G401 (cell line): ENCODE measurements around the gene IFRD1. TPM values are rescaled to one million over a fixed set of nuclear protein-coding genes. Genes with fewer than 3 reads are reported as not detected.

Experiments
- DNase-seq: peaks from one replicate; pipeline ENCODE4 v3.0.0-alpha.2; 2015; ENCODE audit warnings: low spot score
- in situ Hi-C: cut with HindIII; loops from 2 replicates; pipeline ENCODE4 v1.10.0; 2016; ENCODE audit warnings: low sequenced_read_pairs, mixed read lengths
- total RNA-seq: library from RNA; depleted of rRNA; stranded (reverse); fragments of >200 nt; shearing (Covaris generic); gene quantifications from 2 replicates; pipeline ENCODE4 v1.2.3, GENCODE V29; 2014; rRNA removed

Gene IFRD1, protein sequence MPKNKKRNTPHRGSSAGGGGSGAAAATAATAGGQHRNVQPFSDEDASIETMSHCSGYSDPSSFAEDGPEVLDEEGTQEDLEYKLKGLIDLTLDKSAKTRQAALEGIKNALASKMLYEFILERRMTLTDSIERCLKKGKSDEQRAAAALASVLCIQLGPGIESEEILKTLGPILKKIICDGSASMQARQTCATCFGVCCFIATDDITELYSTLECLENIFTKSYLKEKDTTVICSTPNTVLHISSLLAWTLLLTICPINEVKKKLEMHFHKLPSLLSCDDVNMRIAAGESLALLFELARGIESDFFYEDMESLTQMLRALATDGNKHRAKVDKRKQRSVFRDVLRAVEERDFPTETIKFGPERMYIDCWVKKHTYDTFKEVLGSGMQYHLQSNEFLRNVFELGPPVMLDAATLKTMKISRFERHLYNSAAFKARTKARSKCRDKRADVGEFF
- 24.1 and 26.3 TPM in 2 replicates for total RNA-seq

DNA sequence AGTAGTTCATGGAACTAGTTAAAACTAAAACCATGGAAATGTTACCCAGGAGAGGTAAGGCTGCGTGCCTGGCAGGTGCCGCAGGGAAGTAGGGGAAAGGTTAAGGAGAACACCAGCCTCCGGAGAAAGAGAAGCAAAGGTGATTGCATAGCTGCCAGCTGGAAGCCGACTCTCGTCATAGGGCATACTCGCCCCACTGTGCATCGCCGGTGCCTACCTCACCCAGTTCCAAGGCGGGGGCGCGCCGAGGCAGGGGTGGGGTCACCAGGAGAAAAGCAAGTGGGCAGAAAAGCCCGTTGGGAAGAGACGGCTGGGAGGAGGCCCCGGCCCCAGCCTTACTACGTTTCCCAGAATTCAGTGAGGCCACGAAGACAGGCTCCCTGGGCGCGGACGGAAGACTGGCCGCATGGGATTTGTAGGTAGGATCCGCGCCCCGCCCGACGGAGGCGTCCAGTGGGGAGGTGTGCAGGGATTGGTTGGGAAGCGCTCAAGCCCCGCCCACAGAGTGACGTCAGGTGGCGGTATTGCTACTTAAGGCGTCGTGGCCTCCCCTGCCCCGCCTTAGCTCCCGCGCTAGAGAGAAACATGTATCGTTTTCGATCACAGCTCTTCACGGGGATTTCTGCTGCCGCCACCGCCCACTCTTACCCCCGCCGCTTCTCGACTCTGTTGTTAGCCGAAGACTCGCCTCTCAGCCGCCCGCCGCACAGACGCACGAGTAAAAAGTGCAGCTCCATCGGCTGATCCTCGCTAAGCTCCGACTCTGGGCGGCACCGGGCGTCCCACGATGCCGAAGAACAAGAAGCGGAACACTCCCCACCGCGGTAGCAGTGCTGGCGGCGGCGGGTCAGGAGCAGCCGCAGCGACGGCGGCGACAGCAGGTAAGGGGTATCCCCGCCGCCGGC lies at the start of gene IFRD1:
Gene IFRD1, plus strand, starts transcription at position 559 of the 905 bp plus-strand sequence. Its CDS starts 229 bp downstream, at position 788.
- in situ Hi-C loops, result no loop called here
- DNase-seq, result peak; percentile 100

DNA sequence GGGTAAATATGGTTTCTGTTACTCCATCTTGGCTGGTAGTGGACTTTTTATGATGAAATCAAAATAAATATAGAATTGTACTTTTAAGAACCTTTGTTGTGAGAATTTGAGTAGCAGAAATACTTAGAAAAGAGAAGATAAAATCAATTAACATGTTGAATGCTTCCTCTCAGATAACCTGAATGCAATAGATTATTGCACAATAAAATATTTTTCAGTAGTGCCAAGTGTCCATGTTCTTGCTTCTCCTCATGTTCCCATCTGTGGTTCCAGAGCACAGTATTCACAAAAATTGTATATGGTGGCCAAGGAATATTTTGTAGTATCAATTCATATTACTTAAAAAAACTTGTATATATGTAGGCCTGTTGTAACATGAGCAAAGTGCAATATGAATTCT lies 45.9 kb upstream of the IFRD1 start:
- in situ Hi-C loops, result no loop called here
- no peak for DNase-seq

DNA sequence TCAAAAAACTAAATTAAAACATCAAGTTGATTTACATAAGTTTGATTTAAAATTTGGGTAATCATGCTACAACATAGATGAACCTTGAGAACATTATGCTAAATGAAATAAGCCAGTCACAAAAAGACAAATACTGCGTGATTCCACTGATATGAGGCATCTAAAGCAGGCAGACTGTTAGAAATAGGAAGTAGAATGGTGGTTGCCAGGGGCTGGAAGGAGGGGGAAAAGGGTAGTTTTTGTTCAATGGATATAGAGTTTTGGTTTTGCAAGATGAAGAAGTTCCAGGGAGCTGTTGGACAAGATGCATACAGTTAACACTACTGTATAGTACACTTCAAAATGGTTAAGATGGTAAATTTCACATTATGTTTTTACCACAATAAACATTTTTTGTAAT lies 45.0 kb upstream of the IFRD1 start:
- in situ Hi-C loops, result no loop called here
- DNase-seq, result no peak

DNA sequence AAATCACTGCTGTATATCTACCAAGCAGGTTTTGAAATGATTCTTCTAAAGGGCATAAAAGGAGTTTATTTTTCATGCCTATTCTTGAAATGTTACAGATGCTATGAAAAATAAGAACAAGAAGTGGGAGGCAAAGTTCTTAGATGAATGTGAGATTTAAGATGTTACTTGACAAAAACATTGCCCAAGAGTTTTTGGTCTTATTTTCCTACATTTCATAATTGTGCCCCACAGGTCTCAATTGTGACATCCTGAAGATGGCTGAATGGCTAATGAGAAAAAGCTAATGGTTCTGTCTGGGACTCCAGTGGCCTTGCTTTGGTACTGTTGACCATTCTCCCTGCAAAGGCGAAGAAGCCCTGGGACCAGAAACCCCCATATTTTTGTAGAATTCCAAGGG lies 43.0 kb upstream of the IFRD1 start:
- in situ Hi-C loops, result no loop called here
- DNase-seq, result no peak

DNA sequence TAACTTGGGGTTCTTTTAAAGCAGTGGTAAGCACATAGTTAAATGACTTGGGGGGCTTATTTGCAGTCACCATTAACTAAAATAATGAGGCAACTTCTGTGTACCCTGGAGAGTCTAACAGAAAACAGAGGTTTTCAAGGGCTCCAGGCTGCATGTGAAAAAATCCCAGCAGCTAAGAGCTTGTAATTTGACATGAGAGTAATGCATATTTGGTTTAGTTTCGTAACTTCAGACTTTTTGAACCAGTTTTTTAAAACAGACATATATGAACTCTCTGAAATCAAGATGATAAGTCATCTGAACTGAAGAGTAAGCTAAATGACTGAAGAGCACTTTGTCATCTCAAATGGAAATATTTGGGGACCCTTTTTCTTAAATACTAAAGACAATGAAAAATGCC lies 40.2 kb upstream of the IFRD1 start:
- in situ Hi-C loops, result no loop called here
- no peak for DNase-seq

DNA sequence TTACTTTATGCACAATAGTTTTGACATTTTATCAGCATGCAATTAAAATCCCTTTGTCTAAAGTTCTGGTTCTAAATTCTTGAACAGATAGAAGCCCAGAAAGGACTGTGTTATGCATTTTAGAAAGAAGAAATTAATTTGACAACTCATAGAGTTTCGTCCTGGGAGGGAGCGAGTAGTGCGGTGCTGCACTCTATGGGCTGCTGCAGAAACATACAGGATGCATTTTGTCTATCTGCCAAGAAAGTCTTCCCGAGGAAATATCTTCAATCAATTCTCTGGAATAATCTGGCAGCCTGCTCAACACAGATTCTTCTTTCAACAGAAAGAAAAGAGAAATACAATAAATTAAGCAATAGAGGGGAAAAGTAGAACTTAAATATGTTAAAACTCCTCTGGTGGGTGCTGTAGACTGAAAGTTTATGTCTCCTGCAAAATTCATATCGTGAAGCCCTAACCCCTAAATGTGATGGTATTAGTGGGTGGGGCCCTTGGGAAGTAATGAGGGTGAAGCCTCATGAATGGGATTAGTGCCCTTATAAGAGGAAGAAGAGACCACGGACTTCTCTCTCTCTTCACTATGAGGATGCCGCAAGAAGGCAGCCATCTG lies 39.0 kb upstream of the IFRD1 start:
- DNase-seq, result peak; percentile 29
- in situ Hi-C loops, result no loop called here

DNA sequence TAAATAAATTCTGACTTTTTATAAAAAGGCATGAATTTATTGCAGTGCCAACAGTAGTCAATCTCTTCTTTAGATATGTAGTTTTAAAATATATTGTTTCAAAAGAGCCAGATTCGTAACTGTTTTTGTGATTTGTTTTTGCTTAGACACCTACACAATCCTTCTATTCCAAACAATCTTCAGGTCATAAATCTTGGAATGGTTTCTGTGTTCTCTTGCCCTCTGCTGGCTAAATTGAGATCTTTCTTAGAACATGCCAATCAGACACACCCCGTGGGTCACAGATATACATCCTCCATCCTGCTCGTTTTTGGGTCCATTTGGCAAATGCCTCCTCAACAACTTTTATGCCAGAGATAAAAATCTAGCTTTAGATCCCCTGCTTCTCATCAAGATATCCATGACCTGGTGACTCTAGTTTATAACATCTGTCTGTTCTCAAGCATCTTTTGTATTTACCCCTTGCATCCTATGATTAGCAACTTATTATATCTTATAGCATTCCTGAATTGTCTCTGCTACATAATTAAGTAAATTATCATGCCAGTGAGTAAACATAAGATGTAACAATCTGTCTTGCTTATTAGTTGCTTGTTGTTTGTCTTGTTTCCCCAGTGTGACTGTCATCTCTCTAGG lies 35.3 kb upstream of the IFRD1 start:
- in situ Hi-C loops, result no loop called here

DNA sequence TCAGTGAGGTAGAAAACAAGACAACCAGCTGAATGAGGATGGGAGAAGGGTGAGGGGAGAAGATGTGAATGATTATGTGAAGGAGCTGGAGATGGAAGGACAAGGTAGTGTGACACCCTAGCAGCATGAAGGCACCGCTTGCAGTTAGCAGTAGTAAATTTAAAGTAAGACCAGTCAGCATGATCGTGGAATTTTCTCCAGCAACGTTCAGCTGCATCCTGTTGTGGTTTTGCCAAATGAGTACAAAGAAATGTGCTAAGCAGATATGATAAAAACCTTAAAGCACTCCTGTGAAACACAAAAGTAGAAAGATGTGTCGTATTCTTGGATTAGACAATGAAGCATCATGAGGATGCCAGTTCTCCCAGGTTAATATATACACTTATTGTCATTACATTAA lies 34.1 kb upstream of the IFRD1 start:
- no peak for DNase-seq
- in situ Hi-C loops, result no loop called here

More for the DNA sequence above, 35.3 kb upstream of the IFRD1 start:
- DNase-seq, result peak; percentile 70

DNA sequence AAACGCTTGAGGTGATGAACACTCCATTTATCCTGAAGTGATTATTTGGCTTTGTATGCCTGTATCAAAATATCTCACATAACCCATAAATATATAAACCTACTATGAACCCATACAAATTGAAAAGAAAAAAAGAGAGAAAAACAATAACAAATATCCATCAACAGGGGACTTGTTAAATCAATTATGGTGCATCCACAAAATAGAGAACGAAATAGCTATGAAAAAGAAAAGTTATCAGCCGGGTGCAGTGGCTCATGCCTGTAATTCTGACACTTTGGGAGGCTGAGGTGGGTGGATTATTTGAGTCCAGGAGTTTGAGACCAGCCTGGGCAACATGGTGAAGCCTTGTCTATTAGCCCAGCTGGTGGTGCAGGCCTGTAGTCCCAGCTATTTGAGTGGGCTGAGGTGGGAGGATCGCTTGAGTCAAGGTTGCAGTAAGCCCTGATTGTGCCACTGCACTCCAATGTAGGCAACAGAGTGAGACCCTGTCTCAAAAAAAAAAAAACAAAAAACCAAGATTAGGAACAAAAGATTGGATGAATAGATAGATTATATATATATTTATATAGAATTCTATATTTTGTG lies 30.6 kb upstream of the IFRD1 start:
- DNase-seq, result no peak
- in situ Hi-C loops, result no loop called here

DNA sequence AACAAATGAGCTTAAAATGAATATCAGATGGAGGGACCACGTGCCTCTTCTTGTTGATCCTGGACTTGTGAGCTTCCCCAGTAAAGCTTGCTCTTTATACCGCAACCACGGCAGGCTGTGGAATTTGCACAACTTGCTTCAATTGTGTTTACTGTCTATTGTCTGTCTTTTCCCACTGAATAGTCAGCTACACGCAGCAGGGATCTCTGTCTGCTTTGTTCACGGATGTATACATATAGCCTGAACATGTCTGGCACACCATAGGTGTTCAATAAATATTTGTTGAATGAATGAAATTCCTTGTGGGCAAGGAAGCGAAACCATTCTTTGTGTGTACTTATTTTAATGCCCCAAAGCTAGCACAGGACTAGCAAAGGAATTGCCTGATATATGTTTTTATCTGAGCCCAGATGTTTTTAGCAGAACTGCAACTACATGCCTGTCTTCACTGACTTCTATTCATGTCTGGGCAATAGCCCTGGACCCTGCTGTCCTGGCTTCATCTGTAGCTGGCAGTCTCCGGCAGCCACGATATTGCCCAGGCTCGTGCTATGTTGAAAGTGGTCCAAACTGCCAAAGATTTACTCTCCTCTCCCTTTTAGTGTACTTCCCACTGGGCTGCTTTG lies 29.9 kb upstream of the IFRD1 start:
- in situ Hi-C loops, result no loop called here
- DNase-seq, result no peak

DNA sequence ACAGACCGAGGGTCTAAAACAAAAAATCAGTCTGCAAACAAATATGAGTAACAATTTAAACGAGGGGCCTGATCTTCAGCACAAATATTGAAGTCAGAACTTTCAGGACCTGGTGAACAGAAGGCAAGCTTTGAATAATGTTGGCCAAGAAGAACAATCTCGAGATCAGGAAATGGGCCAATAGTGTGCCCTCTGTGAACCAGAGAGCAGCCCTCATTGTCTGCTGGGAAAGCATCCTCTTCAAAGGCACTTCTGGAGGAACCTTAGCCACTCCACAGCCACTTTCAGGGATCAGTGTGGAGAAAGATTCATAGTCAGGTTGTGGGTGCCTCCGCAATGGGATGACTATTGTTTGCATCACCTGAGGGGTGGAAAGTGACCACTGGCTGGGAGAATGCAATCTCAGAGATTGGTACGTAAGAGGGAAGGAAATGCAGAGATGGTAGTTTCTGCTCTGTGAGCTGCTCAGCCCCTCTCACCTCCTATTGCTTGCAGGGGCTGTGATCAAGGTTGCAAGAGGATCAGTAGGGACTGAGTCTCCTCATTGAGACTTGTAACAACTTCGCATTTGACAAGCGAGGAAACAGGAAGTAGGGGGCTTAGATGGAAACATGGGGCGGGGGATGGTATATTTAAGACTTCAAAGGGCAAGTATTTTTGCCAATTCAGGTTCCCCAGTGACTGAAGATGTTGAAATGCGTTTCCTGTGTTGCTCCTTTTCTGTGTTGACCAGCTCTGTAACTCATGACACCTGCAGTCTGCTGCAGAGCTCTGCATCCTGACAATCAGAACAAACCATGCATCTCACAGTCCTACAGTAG lies 28.4 kb upstream of the IFRD1 start:
- in situ Hi-C loops, result no loop called here

DNA sequence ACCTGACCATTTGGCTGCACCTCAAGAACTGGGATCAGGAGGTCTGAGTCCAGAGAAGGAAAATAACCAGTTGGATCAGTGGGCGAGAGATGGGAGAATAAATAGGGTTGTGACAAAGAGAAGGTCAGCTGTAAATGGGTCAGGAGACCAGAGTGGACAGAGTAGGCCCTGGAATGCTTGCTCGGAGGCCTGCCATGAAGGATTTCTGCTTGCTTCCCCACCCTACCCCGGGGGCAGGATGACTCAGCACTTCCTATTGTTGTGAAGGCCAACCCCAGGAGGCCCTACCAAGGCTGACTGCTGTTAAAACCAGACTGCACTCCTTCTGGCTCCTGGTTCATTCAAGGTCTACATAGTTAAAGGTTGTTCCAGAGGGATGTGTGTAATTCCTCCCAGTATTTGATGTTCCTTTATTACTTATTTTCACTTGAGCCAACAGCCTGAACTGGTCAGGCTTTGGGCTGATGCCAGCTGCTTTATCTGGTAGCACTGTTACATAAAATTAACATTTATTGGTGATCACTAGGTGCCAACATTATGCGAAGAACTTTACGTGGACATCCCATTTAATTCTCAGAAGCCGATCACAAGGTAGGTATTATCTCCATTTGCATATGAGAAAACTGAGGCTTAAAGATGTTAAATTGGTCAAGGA lies 27.3 kb upstream of the IFRD1 start:
- in situ Hi-C loops, result no loop called here
- peak; percentile 72 for DNase-seq

More for the DNA sequence above, 28.4 kb upstream of the IFRD1 start:
- peak; percentile 31 for DNase-seq

DNA sequence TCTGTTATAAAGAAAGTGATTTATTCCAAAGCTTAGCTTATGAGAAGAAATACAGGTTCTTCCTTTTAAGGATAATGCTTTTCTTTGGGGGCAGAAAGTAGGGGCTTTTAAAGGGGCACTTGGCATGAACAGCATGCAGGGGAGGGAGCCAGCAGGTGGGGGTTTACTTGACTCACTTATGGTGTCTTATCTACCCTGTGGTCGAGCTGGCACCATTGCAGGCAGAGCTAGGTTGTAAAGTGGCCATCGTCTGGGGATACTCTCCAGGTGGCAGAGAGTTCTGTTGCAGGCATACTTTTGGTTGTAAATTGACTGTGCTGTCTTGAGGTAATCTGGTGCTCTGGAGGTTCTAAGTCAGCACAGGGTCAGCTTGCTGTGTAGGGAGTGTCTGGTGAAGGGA lies 26.3 kb upstream of the IFRD1 start:
- DNase-seq, result no peak
- in situ Hi-C loops, result no loop called here

DNA sequence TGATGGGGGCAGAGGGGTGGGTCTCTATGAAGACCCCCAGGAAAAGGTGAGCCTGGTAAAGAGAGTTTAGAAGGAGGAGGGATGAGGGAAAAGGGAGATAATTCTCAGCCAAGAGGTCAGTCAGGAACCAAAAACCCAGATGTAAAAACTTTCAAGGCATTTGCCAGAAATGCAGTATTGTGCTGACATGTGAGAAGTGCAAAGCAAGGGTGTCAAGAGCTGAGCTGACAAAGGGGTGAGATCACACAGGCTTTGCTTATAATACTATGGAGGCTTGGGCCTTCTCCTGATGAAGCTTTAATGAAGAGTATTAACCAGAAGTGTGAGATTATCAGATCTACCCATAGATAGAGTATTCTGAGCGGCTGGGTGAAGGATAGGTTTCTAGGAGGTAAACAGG lies 22.3 kb upstream of the IFRD1 start:
- no peak for DNase-seq
- in situ Hi-C loops, result no loop called here

DNA sequence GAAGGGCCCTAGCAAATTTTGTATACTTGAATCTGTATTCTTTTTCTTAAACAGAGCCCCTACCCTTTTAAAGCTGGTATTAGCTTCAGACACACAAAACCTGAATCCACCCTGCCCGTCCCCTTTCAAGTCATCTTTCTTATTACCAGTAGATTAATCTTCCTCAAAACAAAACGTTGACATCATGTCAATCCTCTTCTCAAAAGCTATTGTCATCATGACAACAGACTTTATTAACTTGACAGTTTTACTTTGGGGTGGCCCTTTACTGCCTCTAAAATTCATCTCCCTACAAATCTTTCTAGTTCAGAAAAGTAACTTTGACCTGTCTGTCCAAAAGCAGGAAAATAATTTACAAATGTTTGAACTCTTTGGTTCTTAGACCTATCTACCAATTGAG lies 21.5 kb upstream of the IFRD1 start:
- no peak for DNase-seq
- in situ Hi-C loops, result no loop called here

DNA sequence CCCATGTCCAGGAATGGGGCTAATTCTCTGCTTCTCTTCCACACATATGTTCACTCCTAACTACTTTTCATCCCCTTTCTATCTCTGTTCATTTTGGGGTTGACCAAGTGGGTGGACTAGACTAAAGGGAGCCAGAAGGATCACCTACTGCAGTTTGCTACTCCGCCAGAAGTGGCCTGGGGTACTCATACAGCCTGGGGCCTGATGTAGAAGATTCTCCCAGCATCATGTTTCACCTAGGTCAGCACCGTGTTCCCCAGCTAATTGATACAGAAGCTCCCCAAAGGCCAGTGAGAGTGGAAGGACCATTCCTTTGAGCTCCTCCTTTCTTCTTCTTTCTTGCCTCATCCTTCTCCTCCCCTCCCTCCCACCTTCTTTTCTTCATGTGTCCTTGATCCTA lies 19.6 kb upstream of the IFRD1 start:
- no peak for DNase-seq
- in situ Hi-C loops, result no loop called here

DNA sequence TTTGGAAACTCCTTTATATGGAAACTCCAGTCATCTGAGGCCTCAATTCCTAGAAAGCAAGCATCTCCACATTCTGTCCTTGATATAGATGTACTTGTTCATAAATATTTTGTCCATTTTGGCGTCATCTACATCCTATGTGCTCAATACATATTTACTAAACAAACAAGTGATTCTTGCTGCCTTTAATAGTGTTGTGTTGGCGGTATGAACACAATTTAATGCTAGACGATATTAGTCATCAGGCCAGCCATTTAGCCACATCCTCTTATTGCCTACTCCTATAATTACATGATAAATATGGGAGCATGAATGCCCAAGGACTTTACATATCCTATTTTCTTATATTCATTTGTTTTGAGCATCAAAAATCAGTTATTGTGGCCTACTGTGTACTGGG lies 18.5 kb upstream of the IFRD1 start:
- DNase-seq, result no peak
- in situ Hi-C loops, result no loop called here
